NK-92 (cell line): ENCODE measurements around the gene RIC8A.
A peak's percentile ranks its signal among the peaks of the same experiment; 100 is the strongest.
"Not testable (repeated sequence)": the region's sequence is repeated elsewhere in the genome, so short reads cannot be mapped to it uniquely, and the experiment has no call there.

Experiments used
- DNase-seq: peaks from one replicate; lab custom pipeline; 2025; ENCODE audit not compliant: unreplicated experiment; lab: John Stamatoyannopoulos, UW

RIC8A gene

DNA sequence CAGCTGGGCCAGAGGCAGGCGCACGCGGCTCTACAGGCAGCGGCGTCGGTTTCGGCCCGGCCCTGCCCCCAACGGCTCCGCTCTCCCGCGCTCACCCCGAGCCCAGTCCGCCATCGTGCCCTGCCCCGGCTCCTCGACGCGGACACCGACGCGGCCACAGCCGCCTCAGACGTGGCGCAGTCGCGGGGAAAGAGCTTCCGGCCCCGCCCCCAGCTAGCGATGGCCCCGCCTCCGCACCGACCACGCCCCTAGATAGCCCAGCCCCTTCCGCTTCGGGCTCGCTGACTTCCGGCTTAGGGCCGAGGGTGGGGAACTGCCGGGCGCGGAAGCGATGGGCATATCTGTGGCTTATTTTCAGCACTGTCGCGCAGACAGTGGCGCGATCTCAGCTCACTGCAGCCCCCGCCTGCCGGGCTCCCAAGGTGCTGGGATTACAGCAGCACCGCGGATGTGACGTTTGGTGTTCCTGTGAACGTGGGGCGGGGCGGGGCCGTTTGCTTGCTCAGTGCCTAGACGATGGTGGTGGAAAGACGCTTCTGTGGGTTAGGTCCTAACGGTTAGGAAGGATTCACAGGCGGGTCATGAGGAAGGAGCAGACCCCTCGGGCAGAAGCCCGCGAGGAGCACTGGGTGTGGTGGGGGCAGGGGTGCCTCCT, at the start of gene RIC8A, which contains the start of gene BET1L:
TSS of gene RIC8A (plus strand) at position 501 of the 655 bp plus-strand sequence. CDS start 1,147 bp downstream, outside the sequence.
TSS of gene BET1L (minus strand) at position 192 of the 655 bp plus-strand sequence. CDS start at position 114, 78 bp downstream.
- peak; percentile 88 for DNase-seq

DNA sequence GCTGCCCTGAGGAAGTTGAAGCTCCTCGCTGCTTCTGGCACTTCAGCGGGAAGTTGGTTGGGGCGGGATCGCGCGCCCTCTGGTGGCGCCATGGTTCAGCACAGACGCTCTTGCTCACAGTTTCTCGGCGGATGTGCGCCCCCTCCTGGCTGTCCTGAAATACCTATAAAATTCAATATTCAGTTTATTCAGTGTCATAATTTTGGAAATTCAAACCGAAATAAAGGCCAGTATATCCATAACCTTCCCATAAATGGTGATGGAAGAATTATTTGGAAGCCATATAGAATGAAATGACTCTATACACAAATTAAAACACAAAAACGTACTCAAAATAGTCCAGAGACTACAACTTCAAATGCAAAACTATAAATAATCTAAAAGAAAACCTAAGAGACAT, 27.3 kb upstream of the RIC8A start:
- not testable (repeated sequence) for DNase-seq

- DNase-seq: not testable (repeated sequence)
These were observed 18.2 kb upstream of the RIC8A start for GRCh38 chr11:189200-189783.

DNA sequence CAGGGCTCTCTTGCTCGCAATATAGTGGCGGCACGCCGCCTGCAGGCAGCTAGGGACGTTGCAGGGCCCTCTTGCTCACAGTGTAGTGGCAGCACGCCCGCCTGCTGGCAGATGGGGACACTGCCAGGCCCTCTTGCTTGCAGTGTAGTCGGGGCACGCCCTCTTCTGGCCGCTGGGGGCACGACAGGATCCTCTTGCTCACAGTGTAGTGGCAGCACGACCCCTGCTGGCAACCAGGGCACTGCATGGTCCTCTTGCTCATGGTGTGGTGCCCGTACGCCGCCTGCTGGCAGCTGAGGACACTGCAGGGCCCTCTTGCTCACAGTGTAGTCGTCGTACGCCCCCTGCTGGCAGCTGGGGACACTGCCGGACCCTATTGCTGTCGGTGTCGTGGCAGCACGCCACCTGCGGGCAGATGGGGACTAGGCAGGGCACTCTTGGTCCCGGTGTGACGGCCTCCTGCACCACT, 17.6 kb upstream of the RIC8A start:
- DNase-seq: not testable (repeated sequence)

- DNase-seq: not testable (repeated sequence)
These were observed 17.0 kb upstream of the RIC8A start for GRCh38 chr11:190546-190945.

DNA sequence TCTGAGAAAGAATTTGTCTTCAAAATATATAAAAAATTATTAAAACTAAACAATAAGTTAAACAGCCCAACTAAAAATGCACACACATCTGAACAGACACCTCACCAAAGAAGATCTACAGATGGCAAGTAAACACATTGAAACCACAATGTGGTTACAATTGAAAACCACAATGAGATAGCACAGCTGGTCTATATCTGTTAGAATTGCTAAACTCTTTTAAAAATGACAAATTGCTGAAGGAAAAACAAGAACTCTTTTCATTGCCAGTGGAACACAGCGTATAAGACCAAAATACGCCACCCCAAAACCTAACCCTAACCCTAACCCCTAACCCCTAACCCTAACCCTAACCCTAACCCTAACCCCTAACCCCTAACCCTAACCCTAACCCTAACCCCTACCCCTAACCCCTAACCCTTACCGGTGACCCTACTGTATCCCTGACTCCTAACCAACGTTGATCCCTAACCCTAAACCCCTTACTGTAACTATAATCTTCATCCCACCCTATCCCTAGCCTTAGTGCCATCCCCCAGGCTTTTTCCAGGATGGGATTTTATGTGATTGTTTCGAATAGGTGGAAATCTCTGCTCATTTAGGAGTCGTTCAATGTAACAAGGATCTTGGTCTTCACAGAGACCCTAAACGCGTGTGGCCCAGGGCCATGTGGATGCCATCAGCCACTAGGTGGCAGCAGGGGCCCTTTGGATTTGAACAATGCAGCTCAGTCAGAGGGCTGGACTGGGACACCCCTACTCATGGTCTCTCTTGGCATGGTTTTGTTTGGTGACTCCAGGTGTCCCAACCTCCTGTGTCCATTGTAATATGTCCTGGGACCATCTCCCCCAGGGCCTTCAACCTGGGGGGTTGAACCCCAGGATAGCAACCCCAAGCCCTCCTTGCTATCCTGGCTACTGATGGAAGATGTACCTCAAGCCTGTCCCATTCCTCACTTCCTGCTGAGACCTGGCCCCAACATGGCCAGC, 15.7 kb upstream of the RIC8A start:
- not testable (repeated sequence) for DNase-seq

DNA sequence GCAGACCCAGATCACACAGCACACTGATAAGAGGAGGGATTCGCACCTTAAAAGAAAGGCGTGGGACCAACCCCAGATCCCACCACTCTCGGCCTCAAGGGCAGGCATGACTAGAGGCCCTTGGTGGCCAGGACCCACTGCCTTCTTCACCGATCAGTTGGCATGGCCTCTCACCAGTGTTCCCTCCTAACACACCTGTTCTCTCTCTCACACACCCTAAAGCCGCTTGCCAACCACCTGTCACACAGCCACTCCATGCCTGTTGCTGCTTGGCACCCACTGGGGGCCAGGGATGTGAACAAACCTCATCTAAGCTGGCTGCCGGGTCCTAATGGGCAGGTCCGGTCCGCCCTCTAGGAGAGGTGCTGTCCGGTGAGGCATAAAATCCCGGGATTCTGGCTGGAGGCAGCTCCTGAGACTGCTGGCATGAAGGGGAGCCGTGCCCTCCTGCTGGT, 14.8 kb upstream of the RIC8A start, which contains the start of gene SCGB1C1:
TSS of gene SCGB1C1 (plus strand) at position 405 of the 455 bp plus-strand sequence. CDS start at position 427, 22 bp downstream.
- not testable (repeated sequence) for DNase-seq

DNA sequence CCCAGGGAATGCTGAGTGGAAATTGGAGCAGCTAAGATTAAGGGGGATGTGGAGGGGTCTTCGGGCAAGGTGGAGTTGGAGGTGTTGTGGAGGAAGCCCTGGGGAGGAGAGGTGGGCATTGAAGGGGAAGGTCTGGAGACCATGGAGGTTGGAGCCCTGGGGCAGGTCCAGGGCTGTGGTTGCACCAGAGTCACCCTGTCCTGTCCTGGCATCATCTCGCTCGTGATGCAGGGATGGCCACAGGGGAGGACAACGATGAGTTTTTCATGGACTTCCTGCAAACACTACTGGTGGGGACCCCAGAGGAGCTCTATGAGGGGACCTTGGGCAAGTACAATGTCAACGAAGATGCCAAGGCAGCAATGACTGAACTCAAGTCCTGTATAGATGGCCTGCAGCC, 14.0 kb upstream of the RIC8A start:
- not testable (repeated sequence) for DNase-seq

GRCh38 chr11:196786-197731, 10.4 kb upstream of the RIC8A start:
- no peak for DNase-seq

GRCh38 chr11:197741-198235, 9.7 kb upstream of the RIC8A start:
- DNase-seq: no peak

- DNase-seq: no peak
These were observed 9.2 kb upstream of the RIC8A start for GRCh38 chr11:198236-198806.

- no peak for DNase-seq
These were observed 8.4 kb upstream of the RIC8A start for GRCh38 chr11:199004-199581.

DNA sequence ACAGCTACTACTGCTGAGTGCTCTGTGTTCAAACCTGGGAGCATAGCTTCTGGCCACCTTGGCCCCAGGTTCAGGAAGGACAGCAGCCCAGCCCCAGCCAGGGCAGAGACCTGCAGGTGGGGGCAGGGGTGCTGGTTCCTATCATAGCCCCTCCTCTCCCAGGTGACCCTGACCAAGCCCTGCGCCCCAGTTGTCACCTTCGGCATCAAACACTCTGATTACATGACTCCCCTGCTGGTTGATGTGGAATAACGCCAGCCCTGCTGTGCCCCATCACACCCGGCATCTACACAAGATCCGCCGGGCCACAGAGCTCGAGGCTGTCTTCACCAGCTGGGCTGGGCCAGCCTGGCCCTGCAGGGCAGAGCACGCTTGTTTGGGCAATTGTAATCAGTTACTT, 7.7 kb upstream of the RIC8A start:
- no peak for DNase-seq

GRCh38 chr11:200224-201003, 7.1 kb upstream of the RIC8A start:
- no peak for DNase-seq

DNA sequence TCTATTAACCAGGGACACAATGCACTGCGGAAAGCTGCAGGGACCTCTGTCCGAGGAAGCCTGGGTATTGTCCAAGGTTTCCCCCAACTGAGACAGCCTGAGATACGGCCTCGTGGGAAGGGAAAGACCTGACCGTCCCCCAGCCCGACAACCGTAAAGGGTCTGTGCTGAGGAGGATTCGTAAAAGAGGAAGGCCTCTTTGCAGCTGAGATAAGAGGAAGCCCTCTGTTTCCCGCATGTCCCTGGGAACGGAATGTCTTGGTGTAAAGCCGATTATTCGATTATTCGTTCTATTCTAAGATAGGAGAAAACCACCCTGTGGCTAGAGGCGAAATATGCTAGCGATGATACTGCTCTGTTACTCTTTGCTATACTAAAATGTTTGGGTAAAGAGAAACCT, 5.5 kb upstream of the RIC8A start:
- DNase-seq: no peak

DNA sequence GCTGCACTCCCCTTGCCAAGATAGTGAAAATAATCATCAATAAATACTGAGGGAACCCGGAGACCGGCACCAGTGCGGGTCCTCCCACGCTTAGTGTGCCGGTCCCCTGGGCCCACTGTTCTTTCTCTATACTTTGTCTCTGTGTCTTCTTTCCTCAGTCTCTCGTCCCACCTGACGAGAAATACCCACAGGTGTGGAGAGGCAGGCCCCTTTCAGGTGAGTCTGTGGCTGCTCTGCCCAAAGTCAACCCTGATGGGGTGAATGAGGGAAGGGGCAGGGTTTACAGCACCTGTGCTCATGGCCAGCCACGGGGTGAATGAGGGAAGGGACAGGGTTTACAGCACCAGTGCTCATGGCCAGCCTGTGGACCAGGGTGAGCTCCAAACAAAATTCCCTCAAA, 5.0 kb upstream of the RIC8A start:
- DNase-seq: no peak

DNA sequence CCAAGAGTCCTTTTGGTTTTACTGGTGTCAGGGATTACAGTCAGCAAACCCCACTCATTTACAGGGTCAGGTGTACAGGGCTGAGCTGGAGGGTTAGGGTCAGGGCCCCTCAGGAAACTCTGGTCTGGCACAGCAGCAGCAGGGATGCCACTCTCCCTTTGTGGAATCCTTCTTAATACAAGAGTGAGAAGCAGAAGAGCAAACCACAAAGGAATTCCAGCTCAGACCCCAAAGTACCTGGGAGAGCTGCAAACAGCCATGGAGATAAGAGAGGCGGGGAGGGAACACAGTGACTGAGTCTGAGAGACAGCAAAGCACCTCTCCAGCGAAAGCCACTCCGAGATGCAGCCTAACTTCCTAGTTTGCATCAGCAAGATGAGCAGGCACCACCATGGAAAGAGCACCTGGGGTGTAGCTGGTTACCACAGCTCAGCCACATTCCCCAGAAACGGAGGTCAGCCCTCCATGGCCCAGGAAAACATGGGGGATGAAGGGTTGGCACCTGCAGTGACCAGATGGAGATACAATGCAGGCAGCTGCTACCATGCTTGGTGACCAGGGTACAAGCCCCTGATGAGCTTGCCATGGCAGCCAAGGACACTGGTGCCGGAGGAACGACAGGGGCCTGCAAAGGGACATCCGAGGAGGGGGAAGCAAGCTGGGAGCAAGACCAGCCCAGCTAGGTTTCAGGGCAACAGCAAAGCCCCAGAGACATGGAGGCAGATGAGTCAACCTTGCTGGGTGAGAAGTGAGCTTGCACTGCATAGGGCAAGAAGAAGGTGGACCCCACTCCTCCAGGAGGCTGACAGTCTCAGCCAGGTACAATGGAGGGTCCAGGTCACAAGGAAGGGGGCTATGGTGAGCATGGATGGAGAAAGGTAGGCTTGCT, 4.2 kb upstream of the RIC8A start:
- no peak for DNase-seq
